Jurkat, Clone E6-1 (cell line): Measurements from ENCODE around the gene CPNE2.
A peak's percentile ranks its signal among the peaks of the same experiment; 100 is the strongest.

Source experiments
- DNase-seq: peaks from one replicate; pipeline ENCODE4 v3.0.0-alpha.2; 2011; ENCODE audit warnings: low read depth, low spot score
- H3K4me3 ChIP-seq: 2 replicates; pipeline ENCODE4 v1.5.1; 2011; ENCODE audit warnings: mild to moderate bottlenecking, low read length, control low read depth, moderate library complexity

CPNE2 gene

DNA sequence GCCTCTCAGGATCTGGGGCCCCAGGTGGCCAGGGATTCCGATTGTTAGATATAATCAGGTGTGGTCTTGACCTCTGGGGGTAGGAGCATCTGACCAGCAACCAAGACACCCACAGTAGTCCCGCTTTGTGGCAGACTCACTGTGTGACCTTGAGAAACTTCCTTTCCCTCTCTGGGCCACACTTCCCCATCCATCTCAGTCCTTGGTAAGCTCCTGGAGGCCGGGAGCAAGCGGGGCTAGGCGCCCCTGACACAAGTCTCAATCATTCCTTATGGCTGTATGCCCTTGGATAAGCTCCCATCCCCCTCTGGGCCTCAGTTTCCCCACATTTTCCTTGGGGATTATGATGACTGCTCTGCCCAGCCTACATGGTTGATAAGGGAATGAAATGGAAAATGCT, 21.3 kb downstream of the CPNE2 start:
- no peak overlapping the region for H3K4me3 ChIP-seq
- DNase-seq: no peak

DNA sequence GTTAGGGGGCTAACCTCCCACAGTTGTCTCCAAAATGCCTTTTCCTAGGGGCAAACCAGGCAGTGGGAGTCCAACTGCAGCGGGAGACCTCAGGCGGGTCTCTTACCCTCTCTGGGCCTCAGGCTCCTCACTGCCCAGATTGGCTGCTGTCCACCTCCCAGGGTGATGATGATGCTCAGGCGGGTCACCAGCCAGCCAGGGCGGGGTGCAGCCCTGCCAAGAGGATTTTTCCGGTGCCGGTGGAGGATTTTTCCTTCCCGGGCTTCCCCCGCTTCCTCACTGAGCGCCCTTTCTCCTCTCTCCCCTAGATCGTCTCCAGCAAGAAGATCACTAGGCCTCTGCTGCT, 22.8 kb downstream of the CPNE2 start:
- no peak overlapping the region for H3K4me3 ChIP-seq
- DNase-seq: no peak

- no peak for DNase-seq
- no peak overlapping the region for H3K4me3 ChIP-seq
These were observed 23.3 kb downstream of the CPNE2 start for GRCh38 chr16:57115514-57116182.

DNA sequence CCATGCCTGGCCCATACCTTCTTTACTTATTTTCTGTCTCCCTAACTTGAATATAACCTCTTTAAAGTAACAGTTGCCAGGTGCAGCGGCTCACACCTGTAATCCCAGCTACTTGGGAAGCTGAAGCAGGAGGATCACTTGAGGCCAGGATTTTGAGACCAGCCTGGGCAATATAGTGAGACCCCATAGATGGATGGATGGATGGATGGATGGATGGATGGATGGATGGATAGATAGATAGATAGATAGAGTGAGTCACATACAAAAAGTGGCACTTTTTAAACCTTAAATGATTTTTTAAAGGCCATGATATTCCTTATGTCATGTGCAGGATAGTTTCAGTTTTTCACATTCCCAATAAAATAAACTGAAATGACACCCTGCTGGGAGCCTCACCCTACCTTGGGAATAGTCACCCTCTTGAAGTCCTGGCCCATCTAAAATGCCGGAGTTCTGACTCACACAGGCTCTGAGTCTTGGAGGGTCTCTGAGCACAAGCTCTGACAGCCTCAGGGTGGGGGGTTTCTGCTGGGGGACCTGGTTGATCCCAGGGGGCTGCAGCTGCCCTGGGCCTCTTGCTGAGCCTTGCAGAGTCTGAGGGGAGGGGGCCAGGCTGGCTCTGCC, 26.2 kb downstream of the CPNE2 start:
- DNase-seq: no peak
- no peak overlapping the region for H3K4me3 ChIP-seq

DNA sequence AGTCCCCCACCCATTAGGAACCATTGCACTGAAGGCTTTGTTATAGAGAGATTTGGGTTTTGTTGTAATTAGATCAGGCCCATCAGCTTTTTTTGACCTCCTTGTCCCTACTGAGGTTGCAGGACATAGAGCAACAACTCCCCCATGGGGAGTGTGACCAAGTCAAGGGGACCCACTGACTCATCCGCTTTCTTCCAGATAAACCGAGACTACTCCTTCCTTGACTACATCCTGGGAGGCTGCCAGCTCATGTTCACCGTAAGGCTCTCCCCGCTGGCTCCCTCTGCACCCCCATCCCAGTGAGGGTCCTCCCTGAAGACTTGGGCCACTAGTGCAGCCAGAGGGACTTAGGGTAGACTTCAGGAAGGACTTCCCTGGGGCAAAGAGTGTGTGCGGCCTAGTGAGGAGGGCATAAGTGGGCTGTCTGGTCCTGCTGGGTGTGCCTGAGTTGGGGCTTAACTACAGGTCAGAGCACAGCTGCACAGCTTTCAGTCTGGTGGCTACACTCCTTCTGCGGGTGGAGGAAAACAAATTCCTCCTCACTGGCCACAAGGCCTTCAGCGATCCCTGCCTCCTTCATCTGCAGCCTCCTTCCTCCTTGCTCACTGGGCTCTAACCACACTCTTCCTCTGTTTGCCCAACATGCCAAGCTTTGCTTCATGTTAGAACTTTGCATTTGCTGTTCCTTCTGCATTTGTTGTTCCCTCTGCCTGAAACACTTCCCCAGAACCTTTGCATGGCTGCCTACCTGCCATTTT, 31.0 kb downstream of the CPNE2 start:
- H3K4me3 ChIP-seq: no peak overlapping the region
- DNase-seq: no peak

DNA sequence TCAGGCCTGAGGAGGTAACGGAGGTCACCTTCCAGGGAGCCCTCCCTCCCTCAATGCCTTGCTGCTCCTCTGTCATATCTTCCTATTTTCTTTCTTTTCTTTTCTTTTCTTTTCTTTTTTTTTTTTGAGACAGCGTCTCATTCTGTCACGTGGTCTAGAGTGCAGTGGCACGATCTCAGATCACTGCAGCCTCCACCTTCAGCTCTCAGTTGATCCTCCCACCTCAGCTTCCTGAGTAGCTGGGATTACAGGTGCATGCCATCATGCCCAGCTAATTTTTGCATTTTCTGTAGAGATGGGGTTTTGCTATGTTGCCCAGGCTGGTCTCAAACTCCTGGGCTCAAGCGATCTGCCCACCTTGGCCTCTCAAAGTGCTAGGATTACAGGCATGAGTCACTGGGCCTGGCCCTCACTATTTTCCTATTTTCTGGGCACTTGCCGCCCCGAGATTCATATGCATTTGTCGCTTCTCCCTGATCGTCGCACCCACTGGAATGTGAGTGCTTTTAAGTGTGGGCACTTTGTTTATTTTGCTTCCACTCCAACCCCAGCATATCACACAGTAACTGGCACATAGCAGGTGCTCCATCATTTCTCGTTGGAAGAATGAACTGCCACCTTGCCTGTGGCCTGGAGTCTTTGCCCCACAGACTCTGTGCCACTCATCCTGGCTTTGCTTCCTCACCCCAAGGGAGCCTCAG, 31.7 kb downstream of the CPNE2 start:
- peak; percentile 15 for DNase-seq
- no peak overlapping the region for H3K4me3 ChIP-seq

DNA sequence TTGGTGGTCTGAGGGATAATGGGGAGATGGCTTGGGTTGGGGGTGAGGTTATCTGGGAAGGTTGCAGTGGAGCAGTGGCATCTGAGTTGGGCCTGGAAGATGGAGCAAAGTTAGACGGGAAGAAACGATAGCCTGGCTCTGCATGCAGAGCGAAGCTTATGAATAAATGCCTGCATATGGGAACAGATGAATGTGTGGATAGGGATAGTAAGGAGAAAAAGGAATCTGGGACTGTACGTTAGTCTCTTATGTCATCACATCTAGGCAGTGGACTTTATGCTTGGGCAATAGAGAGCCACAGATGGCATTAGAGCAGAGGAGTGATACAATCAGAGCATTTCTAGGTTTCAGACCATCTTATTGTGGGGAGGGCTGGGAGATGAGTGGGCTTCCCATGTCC, 33.0 kb downstream of the CPNE2 start:
- no peak overlapping the region for H3K4me3 ChIP-seq
- DNase-seq: no peak

- DNase-seq: no peak
- no peak overlapping the region for H3K4me3 ChIP-seq
These were observed 33.6 kb downstream of the CPNE2 start for GRCh38 chr16:57125969-57126368.

DNA sequence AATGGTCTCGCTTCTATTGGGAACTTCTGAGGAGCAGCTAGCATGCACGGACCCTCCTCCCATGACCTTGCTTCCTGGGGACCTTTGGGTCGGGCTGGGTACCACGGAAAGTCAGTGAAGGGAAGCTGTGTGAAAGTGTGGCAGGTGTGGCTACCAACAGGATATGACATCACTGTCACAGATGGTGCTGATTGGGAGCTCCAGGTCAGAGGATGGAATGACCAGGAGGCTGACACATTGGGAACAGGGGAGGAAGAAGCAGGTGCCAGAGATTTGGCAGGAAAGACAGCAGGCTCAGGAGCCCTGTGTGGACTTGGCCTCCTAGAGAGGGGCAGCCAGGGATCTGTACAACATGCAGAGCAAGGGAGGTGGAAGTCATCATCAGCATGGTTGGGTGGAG, 34.0 kb downstream of the CPNE2 start:
- DNase-seq: no peak
- no peak overlapping the region for H3K4me3 ChIP-seq

DNA sequence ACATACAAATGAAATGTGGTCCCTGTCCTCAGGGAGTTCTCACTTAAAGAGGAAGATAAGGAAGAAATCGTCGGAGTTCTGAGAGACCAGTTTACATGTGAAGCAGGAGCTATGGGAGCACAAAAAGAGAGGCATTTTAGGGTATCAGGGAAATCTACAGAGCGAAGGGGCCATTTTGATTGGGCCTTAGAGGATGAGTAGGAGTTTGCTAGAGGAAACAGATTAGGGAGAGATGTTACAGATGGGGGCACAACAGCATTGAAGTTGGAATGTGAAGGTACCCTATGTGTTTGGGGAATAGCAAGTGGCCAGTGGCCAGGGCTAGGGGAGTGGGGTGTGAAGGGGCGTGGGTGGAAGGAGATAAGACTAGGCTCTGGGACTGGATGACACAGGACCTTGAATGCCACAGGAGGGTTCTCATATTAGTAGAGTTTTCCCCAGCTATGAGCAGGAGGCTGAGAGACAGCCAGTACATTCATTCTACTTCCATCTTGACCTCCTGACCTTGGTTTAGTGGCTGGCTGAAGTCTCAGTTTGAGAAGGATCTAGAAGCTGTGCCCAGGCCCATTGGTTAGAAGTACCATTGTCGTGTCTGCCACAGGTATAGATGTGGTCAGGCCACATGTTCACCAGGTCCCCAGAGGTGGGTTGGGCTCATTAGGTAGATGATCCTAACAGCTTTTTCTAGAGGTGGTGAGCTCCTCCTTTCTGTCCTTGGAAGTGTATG, 34.8 kb downstream of the CPNE2 start:
- no peak for DNase-seq
- H3K4me3 ChIP-seq: no peak overlapping the region

- H3K4me3 ChIP-seq: no peak overlapping the region
- no peak for DNase-seq
These were observed 35.5 kb downstream of the CPNE2 start for GRCh38 chr16:57127836-57128235.

GRCh38 chr16:57128771-57129389, 36.5 kb downstream of the CPNE2 start:
- no peak for DNase-seq

GRCh38 chr16:57130950-57131321, 38.6 kb downstream of the CPNE2 start:
- H3K4me3 ChIP-seq: no peak overlapping the region
- no peak for DNase-seq

More at GRCh38 chr16:57128771-57129389, 36.5 kb downstream of the CPNE2 start:
- no peak overlapping the region for H3K4me3 ChIP-seq

GRCh38 chr16:57131351-57131970, 39.1 kb downstream of the CPNE2 start:
- no peak overlapping the region for H3K4me3 ChIP-seq
- DNase-seq: no peak

DNA sequence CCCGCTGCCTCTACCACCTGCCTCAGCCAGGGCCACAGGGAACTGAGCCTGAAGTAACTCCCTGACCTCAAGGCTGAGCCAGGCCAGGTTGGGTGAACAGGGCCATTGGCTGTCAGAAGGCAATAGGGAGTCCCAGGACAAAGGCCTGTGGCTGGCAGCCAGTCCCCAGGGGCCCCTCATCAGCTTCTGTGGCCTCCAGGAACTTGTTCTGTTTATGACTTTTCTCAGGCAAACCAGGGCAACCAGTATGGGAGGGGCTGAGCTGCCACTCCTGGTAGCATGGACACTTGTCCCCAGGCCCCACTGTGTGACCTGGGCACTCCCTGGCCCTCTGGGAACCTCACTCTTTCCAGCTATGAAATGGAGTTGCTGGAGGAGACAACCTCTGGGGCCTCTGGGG, 40.1 kb downstream of the CPNE2 start:
- no peak for DNase-seq
- H3K4me3 ChIP-seq: no peak overlapping the region

- no peak overlapping the region for H3K4me3 ChIP-seq
- DNase-seq: no peak
These were observed 40.6 kb downstream of the CPNE2 start for GRCh38 chr16:57133031-57133430.

- no peak for DNase-seq
- H3K4me3 ChIP-seq: no peak overlapping the region
These were observed 41.5 kb downstream of the CPNE2 start for GRCh38 chr16:57133886-57134285.

GRCh38 chr16:57134982-57135381, 42.6 kb downstream of the CPNE2 start:
- DNase-seq: peak; percentile 65
- H3K4me3 ChIP-seq: no peak overlapping the region; the same call in 1 of the 2 replicates

- H3K4me3 ChIP-seq: no peak overlapping the region
- no peak for DNase-seq
These were observed 44.7 kb downstream of the CPNE2 start for GRCh38 chr16:57137043-57137442.
